Nephron (organoid): ENCODE results near the gene NFIX.

Experiments used
- H3K27ac Mint-ChIP-seq, 3 experiments: 2 replicates each; pipeline ENCODE4 v1.8.0; 2020; ENCODE audit warnings: mixed read lengths in 3 of 3, mild to moderate bottlenecking in 2 of 3, moderate library complexity in 1 of 3
- H3K27me3 Mint-ChIP-seq: 2 replicates; pipeline ENCODE4 v1.8.0; 2021; ENCODE audit warnings: low read depth, mild to moderate bottlenecking, moderate library complexity, mixed read lengths
- H3K36me3 Mint-ChIP-seq: 2 replicates; pipeline ENCODE4 v1.8.0; 2020; ENCODE audit warnings: low read depth, mixed read lengths
- H3K4me1 Mint-ChIP-seq: 2 replicates; pipeline ENCODE4 v1.8.0; 2020; ENCODE audit warnings: mixed read lengths
- H3K4me3 Mint-ChIP-seq, 3 experiments: 2 replicates each; pipeline ENCODE4 v1.8.0; 2020; ENCODE audit warnings: mild to moderate bottlenecking in 3 of 3, mixed read lengths in 3 of 3, moderate library complexity in 2 of 3
- H3K9me3 Mint-ChIP-seq: 2 replicates; pipeline ENCODE4 v1.8.0; 2020; ENCODE audit warnings: mixed read lengths
- CTCF ChIP-seq, 3 experiments: fragments of 200-600 bp; sonication (generic); IDR thresholded peaks; one replicate each; pipeline ENCODE4 v1.5.0; 2021; ENCODE audit warnings: antibody characterized with exemption in 3 of 3; ENCODE audit not compliant: unreplicated experiment in 3 of 3

The NFIX gene

GRCh38 chr19:13100841-13101589 is 105.7 kb downstream of the NFIX start:
- TF ChIP-seq CTCF (IDR thresholded peaks at IDR 0.05; ENCODE audit: unreplicated experiment in 3 of 3) = peak in 1 of 3 experiments; percentile 17
- Mint-ChIP-seq H3K9me3 (no peaks in the 10 kb centered on the region), H3K27me3 (peaks cover 73% of the 10 kb centered on the region), H3K36me3 (peaks cover 3% of the 10 kb centered on the region), H3K4me1 (peaks cover 26% of the 10 kb centered on the region), H3K4me3 (peak overlapping the region in 1 of 3 experiments; percentile 23), H3K27ac (no peak overlapping the region)

- no peak for TF ChIP-seq CTCF (IDR thresholded peaks at IDR 0.05; ENCODE audit: unreplicated experiment in 3 of 3)
- no peak overlapping the region for H3K27ac Mint-ChIP-seq
- no peaks in the 10 kb centered on the region for H3K9me3 Mint-ChIP-seq
- peaks cover 65% of the 10 kb centered on the region for H3K27me3 Mint-ChIP-seq
- H3K4me1 Mint-ChIP-seq = peaks cover 23% of the 10 kb centered on the region
- H3K36me3 Mint-ChIP-seq = peaks cover 3% of the 10 kb centered on the region
- H3K4me3 Mint-ChIP-seq = peak overlapping the region in 2 of 3 experiments; percentile 25 to 60
Measured at GRCh38 chr19:13101590-13102415, 106.5 kb downstream of the NFIX start.

GRCh38 chr19:13102416-13102665 is 107.1 kb downstream of the NFIX start:
- Mint-ChIP-seq H3K27ac (no peak overlapping the region), H3K9me3 (no peaks in the 10 kb centered on the region), H3K27me3 (peaks cover 59% of the 10 kb centered on the region), H3K4me3 (peak overlapping the region in 2 of 3 experiments; percentile 15 to 60), H3K4me1 (peaks cover 18% of the 10 kb centered on the region), H3K36me3 (peaks cover 3% of the 10 kb centered on the region)
- no peak for TF ChIP-seq CTCF (IDR thresholded peaks at IDR 0.05; ENCODE audit: unreplicated experiment in 3 of 3)

- TF ChIP-seq CTCF (IDR thresholded peaks at IDR 0.05; ENCODE audit: unreplicated experiment in 3 of 3) = no peak
- H3K9me3 Mint-ChIP-seq = no peaks in the 10 kb centered on the region
- H3K4me3 Mint-ChIP-seq = peak within 1 kb of the TSS in 2 of 3 experiments; percentile 25 to 60
- H3K4me1 Mint-ChIP-seq = peaks cover 18% of the 10 kb centered on the region
- peaks cover 54% of the 10 kb centered on the region for H3K27me3 Mint-ChIP-seq
- H3K27ac Mint-ChIP-seq = no peak within 1 kb of the TSS
- H3K36me3 Mint-ChIP-seq = peaks cover 6% of the 10 kb centered on the region
Measured at GRCh38 chr19:13102666-13103580, 107.6 kb downstream of the NFIX start, which contains the start of gene LYL1. LYL1 (minus strand) TSS chr19:13102858; CDS start chr19:13101171, 1,687 bp downstream.

- TF ChIP-seq CTCF (IDR thresholded peaks at IDR 0.05; ENCODE audit: unreplicated experiment in 3 of 3) = no peak
- Mint-ChIP-seq H3K4me3 (no peak overlapping the region), H3K9me3 (no peaks in the 10 kb centered on the region), H3K36me3 (peaks cover 6% of the 10 kb centered on the region), H3K27me3 (peaks cover 45% of the 10 kb centered on the region), H3K4me1 (peaks cover 10% of the 10 kb centered on the region), H3K27ac (no peak overlapping the region)
Measured at GRCh38 chr19:13103581-13104359, 108.5 kb downstream of the NFIX start.
